ENCODE data around the gene MCM7. TPM values are rescaled to one million over a fixed set of nuclear protein-coding genes. Genes with fewer than 3 reads are reported as not detected.
A peak's percentile ranks its signal among the peaks of the same experiment; 100 is the strongest.

The MCM7 gene
- total and polyA plus RNA-seq, 2 of the 13 experiments (the other 11 are each of a cell fraction or from before 2014, with no cell fraction given): 84.5 to 214 TPM

GRCh38 chr7:100101016-100101862 is at the start of gene MCM7, which contains the start of gene AP4M1 (continued):
- TF ChIP-seq UBTF (CRISPR knock-in tag; IDR thresholded peaks at IDR 0.05) (no peak), EEA1 (CRISPR knock-in tag; IDR thresholded peaks at IDR 0.05; ENCODE audit: borderline replicate concordance) (no peak), KLF6 (CRISPR knock-in tag; IDR thresholded peaks at IDR 0.05) (no peak), ZNF30 (CRISPR knock-in tag; IDR thresholded peaks at IDR 0.05) (no peak), ZNF660 (CRISPR knock-in tag; IDR thresholded peaks at IDR 0.05; ENCODE audit: borderline replicate concordance, low read depth) (no peak), MEIS2 (CRISPR knock-in tag; IDR thresholded peaks at IDR 0.05) (peak; percentile 30; the same call in 1 of the 2 replicates), FOXO1 (CRISPR knock-in tag; IDR thresholded peaks at IDR 0.05) (no peak), SMAD1 (CRISPR knock-in tag; IDR thresholded peaks at IDR 0.05; ENCODE audit: borderline replicate concordance, low read depth) (peak; percentile 73), NCOA2 (CRISPR knock-in tag; IDR thresholded peaks at IDR 0.05) (no peak), NR2C2 (CRISPR knock-in tag; IDR thresholded peaks at IDR 0.05; ENCODE audit: borderline replicate concordance) (no peak; the same call in 1 of the 2 replicates), ZNF484 (CRISPR knock-in tag; IDR thresholded peaks at IDR 0.05; ENCODE audit: borderline replicate concordance, low read depth) (no peak), ZNF576 (CRISPR knock-in tag; IDR thresholded peaks at IDR 0.05) (no peak), RFXANK (CRISPR knock-in tag; IDR thresholded peaks at IDR 0.05) (no peak), ZNF775 (CRISPR knock-in tag; IDR thresholded peaks at IDR 0.05; ENCODE audit: borderline replicate concordance) (no peak), EP300 (IDR thresholded peaks at IDR 0.05; ENCODE audit: low read depth in 2 of 2, low read length in 2 of 2) (peak in 1 of 2 experiments; percentile 23; a peak in 2 of 4 replicates), EP300 (CRISPR knock-in tag; IDR thresholded peaks at IDR 0.05; ENCODE audit: borderline replicate concordance) (no peak), ZNF451 (CRISPR knock-in tag; IDR thresholded peaks at IDR 0.05) (no peak), ZNF563 (CRISPR knock-in tag; IDR thresholded peaks at IDR 0.05) (no peak; the same call in 1 of the 2 replicates)
- TF ChIP-seq, protein P1, sequence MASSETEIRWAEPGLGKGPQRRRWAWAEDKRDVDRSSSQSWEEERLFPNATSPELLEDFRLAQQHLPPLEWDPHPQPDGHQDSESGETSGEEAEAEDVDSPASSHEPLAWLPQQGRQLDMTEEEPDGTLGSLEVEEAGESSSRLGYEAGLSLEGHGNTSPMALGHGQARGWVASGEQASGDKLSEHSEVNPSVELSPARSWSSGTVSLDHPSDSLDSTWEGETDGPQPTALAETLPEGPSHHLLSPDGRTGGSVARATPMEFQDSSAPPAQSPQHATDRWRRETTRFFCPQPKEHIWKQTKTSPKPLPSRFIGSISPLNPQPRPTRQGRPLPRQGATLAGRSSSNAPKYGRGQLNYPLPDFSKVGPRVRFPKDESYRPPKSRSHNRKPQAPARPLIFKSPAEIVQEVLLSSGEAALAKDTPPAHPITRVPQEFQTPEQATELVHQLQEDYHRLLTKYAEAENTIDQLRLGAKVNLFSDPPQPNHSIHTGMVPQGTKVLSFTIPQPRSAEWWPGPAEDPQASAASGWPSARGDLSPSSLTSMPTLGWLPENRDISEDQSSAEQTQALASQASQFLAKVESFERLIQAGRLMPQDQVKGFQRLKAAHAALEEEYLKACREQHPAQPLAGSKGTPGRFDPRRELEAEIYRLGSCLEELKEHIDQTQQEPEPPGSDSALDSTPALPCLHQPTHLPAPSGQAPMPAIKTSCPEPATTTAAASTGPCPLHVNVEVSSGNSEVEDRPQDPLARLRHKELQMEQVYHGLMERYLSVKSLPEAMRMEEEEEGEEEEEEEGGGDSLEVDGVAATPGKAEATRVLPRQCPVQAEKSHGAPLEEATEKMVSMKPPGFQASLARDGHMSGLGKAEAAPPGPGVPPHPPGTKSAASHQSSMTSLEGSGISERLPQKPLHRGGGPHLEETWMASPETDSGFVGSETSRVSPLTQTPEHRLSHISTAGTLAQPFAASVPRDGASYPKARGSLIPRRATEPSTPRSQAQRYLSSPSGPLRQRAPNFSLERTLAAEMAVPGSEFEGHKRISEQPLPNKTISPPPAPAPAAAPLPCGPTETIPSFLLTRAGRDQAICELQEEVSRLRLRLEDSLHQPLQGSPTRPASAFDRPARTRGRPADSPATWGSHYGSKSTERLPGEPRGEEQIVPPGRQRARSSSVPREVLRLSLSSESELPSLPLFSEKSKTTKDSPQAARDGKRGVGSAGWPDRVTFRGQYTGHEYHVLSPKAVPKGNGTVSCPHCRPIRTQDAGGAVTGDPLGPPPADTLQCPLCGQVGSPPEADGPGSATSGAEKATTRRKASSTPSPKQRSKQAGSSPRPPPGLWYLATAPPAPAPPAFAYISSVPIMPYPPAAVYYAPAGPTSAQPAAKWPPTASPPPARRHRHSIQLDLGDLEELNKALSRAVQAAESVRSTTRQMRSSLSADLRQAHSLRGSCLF (CRISPR knock-in tag; IDR thresholded peaks at IDR 0.05; ENCODE audit: borderline replicate concordance): 0 out of 2 replicates have a peak, but pooled peaks have one; percentile 76
- TF ChIP-seq, protein P2, sequence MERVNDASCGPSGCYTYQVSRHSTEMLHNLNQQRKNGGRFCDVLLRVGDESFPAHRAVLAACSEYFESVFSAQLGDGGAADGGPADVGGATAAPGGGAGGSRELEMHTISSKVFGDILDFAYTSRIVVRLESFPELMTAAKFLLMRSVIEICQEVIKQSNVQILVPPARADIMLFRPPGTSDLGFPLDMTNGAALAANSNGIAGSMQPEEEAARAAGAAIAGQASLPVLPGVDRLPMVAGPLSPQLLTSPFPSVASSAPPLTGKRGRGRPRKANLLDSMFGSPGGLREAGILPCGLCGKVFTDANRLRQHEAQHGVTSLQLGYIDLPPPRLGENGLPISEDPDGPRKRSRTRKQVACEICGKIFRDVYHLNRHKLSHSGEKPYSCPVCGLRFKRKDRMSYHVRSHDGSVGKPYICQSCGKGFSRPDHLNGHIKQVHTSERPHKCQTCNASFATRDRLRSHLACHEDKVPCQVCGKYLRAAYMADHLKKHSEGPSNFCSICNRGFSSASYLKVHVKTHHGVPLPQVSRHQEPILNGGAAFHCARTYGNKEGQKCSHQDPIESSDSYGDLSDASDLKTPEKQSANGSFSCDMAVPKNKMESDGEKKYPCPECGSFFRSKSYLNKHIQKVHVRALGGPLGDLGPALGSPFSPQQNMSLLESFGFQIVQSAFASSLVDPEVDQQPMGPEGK (CRISPR knock-in tag; IDR thresholded peaks at IDR 0.05): peak; percentile 10

All from HepG2 (cell line).